ENCODE measurements around the gene ADK.

DNA sequence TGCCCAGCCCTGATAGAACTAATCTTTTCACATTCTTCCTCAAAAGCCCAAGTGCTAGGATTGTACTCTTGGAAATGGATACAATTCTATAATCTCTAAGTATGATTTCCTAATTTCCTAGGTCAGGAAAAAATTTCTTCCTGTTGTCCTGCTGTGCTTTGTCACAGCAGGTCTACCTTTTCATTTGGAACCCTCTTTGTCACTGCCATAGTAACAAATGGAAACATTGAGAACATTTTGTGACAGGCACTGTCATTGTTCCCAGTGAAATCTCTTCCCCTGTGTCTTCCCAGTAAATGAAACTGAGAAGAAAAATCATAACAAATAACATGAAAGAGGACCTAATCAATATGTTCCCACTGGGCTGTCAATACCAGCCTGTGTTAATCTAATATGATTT lies 524.5 kb downstream of the ADK start:
- TF ChIP-seq POLR2AphosphoS5 (IDR thresholded peaks at IDR 0.05; ENCODE audit: low read depth, low read length), result no peak
- TF ChIP-seq, protein P1, sequence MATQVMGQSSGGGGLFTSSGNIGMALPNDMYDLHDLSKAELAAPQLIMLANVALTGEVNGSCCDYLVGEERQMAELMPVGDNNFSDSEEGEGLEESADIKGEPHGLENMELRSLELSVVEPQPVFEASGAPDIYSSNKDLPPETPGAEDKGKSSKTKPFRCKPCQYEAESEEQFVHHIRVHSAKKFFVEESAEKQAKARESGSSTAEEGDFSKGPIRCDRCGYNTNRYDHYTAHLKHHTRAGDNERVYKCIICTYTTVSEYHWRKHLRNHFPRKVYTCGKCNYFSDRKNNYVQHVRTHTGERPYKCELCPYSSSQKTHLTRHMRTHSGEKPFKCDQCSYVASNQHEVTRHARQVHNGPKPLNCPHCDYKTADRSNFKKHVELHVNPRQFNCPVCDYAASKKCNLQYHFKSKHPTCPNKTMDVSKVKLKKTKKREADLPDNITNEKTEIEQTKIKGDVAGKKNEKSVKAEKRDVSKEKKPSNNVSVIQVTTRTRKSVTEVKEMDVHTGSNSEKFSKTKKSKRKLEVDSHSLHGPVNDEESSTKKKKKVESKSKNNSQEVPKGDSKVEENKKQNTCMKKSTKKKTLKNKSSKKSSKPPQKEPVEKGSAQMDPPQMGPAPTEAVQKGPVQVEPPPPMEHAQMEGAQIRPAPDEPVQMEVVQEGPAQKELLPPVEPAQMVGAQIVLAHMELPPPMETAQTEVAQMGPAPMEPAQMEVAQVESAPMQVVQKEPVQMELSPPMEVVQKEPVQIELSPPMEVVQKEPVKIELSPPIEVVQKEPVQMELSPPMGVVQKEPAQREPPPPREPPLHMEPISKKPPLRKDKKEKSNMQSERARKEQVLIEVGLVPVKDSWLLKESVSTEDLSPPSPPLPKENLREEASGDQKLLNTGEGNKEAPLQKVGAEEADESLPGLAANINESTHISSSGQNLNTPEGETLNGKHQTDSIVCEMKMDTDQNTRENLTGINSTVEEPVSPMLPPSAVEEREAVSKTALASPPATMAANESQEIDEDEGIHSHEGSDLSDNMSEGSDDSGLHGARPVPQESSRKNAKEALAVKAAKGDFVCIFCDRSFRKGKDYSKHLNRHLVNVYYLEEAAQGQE (IDR thresholded peaks at IDR 0.05; ENCODE audit: insufficient read depth in 1 of 2, low read depth in 2 of 2, low read length in 2 of 2), result no peak
- no peak for TF ChIP-seq SIN3A (IDR thresholded peaks at IDR 0.05; ENCODE audit: borderline replicate concordance, insufficient read depth, low read length)
- no peak for TF ChIP-seq TAF1 (IDR thresholded peaks at IDR 0.05; ENCODE audit: borderline replicate concordance, insufficient read depth, low read length)
- TF ChIP-seq FOXP2 (optimal IDR thresholded peaks at IDR 0.05; ENCODE audit: borderline replicate concordance, extremely low read depth, extremely low read length, insufficient read depth), result no peak
